ENCODE results near the gene FRYL. TPM values are rescaled to one million over a fixed set of nuclear protein-coding genes. Genes with fewer than 3 reads are reported as not detected.
A peak's percentile ranks its signal among the peaks of the same experiment; 100 is the strongest.

FRYL gene
- total and polyA plus RNA-seq, 2 of the 13 experiments (the other 11 are each of a cell fraction or from before 2014, with no cell fraction given) = 9.7 to 19.6 TPM

GRCh38 chr4:48767055-48767929 lies 12.8 kb downstream of the FRYL start:
- no peaks in the 10 kb centered on the region for H4K20me1 ChIP-seq (ENCODE audit: insufficient read depth, low read length)
- H3K9ac ChIP-seq (ENCODE audit: insufficient read depth, low read depth, low read length) = no peak overlapping the region
- no TSS peak for BruUV-seq (replicated peaks)
- peak; percentile 38; the same call in 1 of the 3 replicates for ATAC-seq
- intact Hi-C loops (cut with micrococcal nuclease; ENCODE audit: unreplicated experiment) (no loop called here), in situ Hi-C loops (cut with HindIII; ENCODE audit: extremely low pct_ligation_motif_present, low pct_unique_long_range_greater_than_20kb) (no loop called here)
- TF ChIP-seq DR1 (CRISPR knock-in tag; IDR thresholded peaks at IDR 0.05) (no peak), ZSCAN25 (CRISPR knock-in tag; IDR thresholded peaks at IDR 0.05) (no peak), PAWR (CRISPR knock-in tag; IDR thresholded peaks at IDR 0.05; ENCODE audit: borderline replicate concordance) (no peak), ZNF326 (CRISPR knock-in tag; IDR thresholded peaks at IDR 0.05; ENCODE audit: borderline replicate concordance) (no peak), ZBTB25 (CRISPR knock-in tag; IDR thresholded peaks at IDR 0.05) (no peak), ZFP37 (CRISPR knock-in tag; IDR thresholded peaks at IDR 0.05; ENCODE audit: borderline replicate concordance) (no peak), E2F5 (CRISPR knock-in tag; conservative IDR thresholded peaks at IDR 0.05) (no peak), MEF2D (CRISPR knock-in tag; IDR thresholded peaks at IDR 0.05) (no peak), POLR2G (IDR thresholded peaks at IDR 0.05; ENCODE audit: low read depth, low read length) (no peak), ZBTB7A (CRISPR knock-in tag; IDR thresholded peaks at IDR 0.05) (no peak), ZBTB38 (CRISPR knock-in tag; IDR thresholded peaks at IDR 0.05) (no peak), DMAP1 (CRISPR knock-in tag; IDR thresholded peaks at IDR 0.05) (no peak), RBFOX2 (IDR thresholded peaks at IDR 0.05; ENCODE audit: low read depth, low read length) (no peak), ZBTB20 (CRISPR knock-in tag; IDR thresholded peaks at IDR 0.05; ENCODE audit: borderline replicate concordance, low read depth) (no peak), MLXIP (CRISPR knock-in tag; IDR thresholded peaks at IDR 0.05; ENCODE audit: borderline replicate concordance) (no peak), ZNF276 (CRISPR knock-in tag; IDR thresholded peaks at IDR 0.05; ENCODE audit: low read depth) (no peak), CHD4 (IDR thresholded peaks at IDR 0.05; ENCODE audit: borderline replicate concordance, low read length) (no peak), CENPX (CRISPR knock-in tag; IDR thresholded peaks at IDR 0.05) (no peak), SMC3 (IDR thresholded peaks at IDR 0.05; ENCODE audit: low read length) (no peak)
- FAIRE-seq = no peak
- no peak overlapping the region for H3K27ac ChIP-seq (ENCODE audit: extremely low read length, insufficient read depth, low read length)
- H2AFZ ChIP-seq (ENCODE audit: low read length) = no peak overlapping the region
- H3K4me3 ChIP-seq (replicated peaks in 1 of 3; ENCODE audit: insufficient read depth in 1 of 3, low read depth in 2 of 3, low read length in 3 of 3) = no peak overlapping the region
- CTCF ChIA-PET (ENCODE audit: low intra/inter-chr PET ratio, low total read pairs) = no interaction called here
- no peak for DNase-seq (ENCODE audit: low spot score)
- H3K4me1 ChIP-seq (ENCODE audit: insufficient read depth, low read length) = no peaks in the 10 kb centered on the region
- H3K79me2 ChIP-seq (ENCODE audit: insufficient read depth, low read length) = peaks cover 79% of the 10 kb centered on the region
- H3K4me2 ChIP-seq (ENCODE audit: low read depth, low read length) = no peak overlapping the region
- POLR2A ChIA-PET = no interaction called here
- WGBS (ENCODE audit: low lambda C conversion rate) = 98% methylated on average over 11 of the region's 12 CpGs
- H3K9me3 ChIP-seq (ENCODE audit: low read length) = no peaks in the 10 kb centered on the region
- H3K27me3 ChIP-seq (ENCODE audit: control insufficient read depth in 1 of 2, insufficient read depth in 2 of 2, low read length in 2 of 2) = no peaks in the 10 kb centered on the region
- no peaks in the 10 kb centered on the region for H3K36me3 ChIP-seq (replicated peaks in 1 of 2; ENCODE audit: control insufficient read depth in 1 of 2, insufficient read depth in 2 of 2, low read length in 2 of 2)

Data from HepG2 (cell line).